Esophagus (tissue), 2 donors: ENCODE measurements around the gene ACOT11. TPM values are rescaled to one million over a fixed set of nuclear protein-coding genes. Genes with fewer than 3 reads are reported as not detected.
"Not testable (repeated sequence)": the region's sequence is repeated elsewhere in the genome, so short reads cannot be mapped to it uniquely, and the experiment has no call there.

Experiments
- H3K27ac ChIP-seq, 2 donors: one replicate each; pipeline ENCODE4 v1.5.1; 2013; ENCODE audit warnings: low read depth in 2 of 2, mild to moderate bottlenecking in 2 of 2, inconsistent platforms in 1 of 2, low read length in 1 of 2, moderate library complexity in 1 of 2
- H3K27me3 ChIP-seq, 2 donors: one replicate each; pipeline ENCODE4 v1.6.1; 2013; ENCODE audit warnings: low read length in 2 of 2, control low read depth in 1 of 2, mild to moderate bottlenecking in 1 of 2; ENCODE audit not compliant: insufficient read depth in 2 of 2, control insufficient read depth in 1 of 2
- H3K36me3 ChIP-seq, 2 donors: one replicate each; pipeline ENCODE4 v1.6.1; 2013; ENCODE audit warnings: low read length in 1 of 2; ENCODE audit not compliant: control insufficient read depth in 2 of 2, insufficient read depth in 2 of 2
- H3K4me1 ChIP-seq, 2 donors: one replicate each; pipeline ENCODE4 v1.6.1; 2013; ENCODE audit warnings: low read length in 1 of 2; ENCODE audit not compliant: control insufficient read depth in 2 of 2, insufficient read depth in 2 of 2
- H3K4me3 ChIP-seq, 2 donors: one replicate each; pipeline ENCODE4 v1.5.1; 2013; ENCODE audit warnings: low read length in 2 of 2, mild to moderate bottlenecking in 2 of 2, low read depth in 1 of 2, moderate library complexity in 1 of 2
- H3K9me3 ChIP-seq, 2 donors: one replicate each; pipeline ENCODE4 v1.6.1; 2013; ENCODE audit warnings: mild to moderate bottlenecking in 2 of 2, low read depth in 1 of 2, low read length in 1 of 2, moderate library complexity in 1 of 2; ENCODE audit not compliant: control insufficient read depth in 2 of 2, insufficient read depth in 1 of 2
- WGBS, 2 donors: extraction: QIAGEN DNeasy Blood & Tissue Kit; methylation state at CpG; one replicate each; pipeline ENCODE4 v1.1.7; 2013; 5-methylcytosine and 5-hydroxymethylcytosine counted together
- polyA plus RNA-seq, 2 donors: library from polyadenylated mRNA; stranded (reverse); fragments of 200-250 nt; gene quantifications; one replicate each; pipeline ENCODE4 v1.2.3, GENCODE V29; 2013
- donor health status: healthy with polysubstance abuse.
- donor health status: Bipolar disorder and iron deficiency.

Gene ACOT11
- polyA plus RNA-seq, 2 donors: 10.5 to 13.0 TPM

- Histone ChIP-seq H3K27ac (no peak overlapping the region), H3K4me1 (no peaks in the 10 kb centered on the region), H3K9me3 (peaks cover 0 to 2% of the 10 kb centered on the region in 2 donors), H3K27me3 (no peaks in the 10 kb centered on the region), H3K4me3 (no peak overlapping the region), H3K36me3 (no peaks in the 10 kb centered on the region)
- WGBS, 2 donors: 74 to 81% methylated on average over 3 of the region's 3 CpGs
These were observed 37.2 kb upstream of the ACOT11 start for GRCh38 chr1:54510715-54511270.

GRCh38 chr1:54513921-54514580 lies 34.0 kb upstream of the ACOT11 start:
- H3K9me3 ChIP-seq, H3K36me3 ChIP-seq, H3K4me3 ChIP-seq, H3K4me1 ChIP-seq, H3K27me3 ChIP-seq, H3K27ac ChIP-seq: not testable (repeated sequence)
- 89 to 90% methylated on average over 24 of the region's 24 CpGs for WGBS, 2 donors

- Histone ChIP-seq H3K4me3 (no peak overlapping the region), H3K27ac (no peak overlapping the region), H3K27me3 (no peaks in the 10 kb centered on the region), H3K9me3 (peaks cover 0 to 1% of the 10 kb centered on the region in 2 donors), H3K4me1 (no peaks in the 10 kb centered on the region), H3K36me3 (no peaks in the 10 kb centered on the region)
- 65% methylated on average over 4 of the region's 4 CpGs for WGBS, 2 donors
These were observed 31.6 kb upstream of the ACOT11 start for GRCh38 chr1:54516249-54516920.

GRCh38 chr1:54517496-54517895 lies 30.5 kb upstream of the ACOT11 start:
- Histone ChIP-seq H3K36me3 (no peaks in the 10 kb centered on the region), H3K27ac (no peak overlapping the region), H3K9me3 (no peaks in the 10 kb centered on the region), H3K27me3 (no peaks in the 10 kb centered on the region), H3K4me3 (no peak overlapping the region), H3K4me1 (no peaks in the 10 kb centered on the region)
- 87 to 88% methylated on average over 9 of the region's 9 CpGs for WGBS, 2 donors

GRCh38 chr1:54518489-54518888 lies 29.5 kb upstream of the ACOT11 start:
- 88 to 95% methylated on average over 2 of the region's 2 CpGs for WGBS, 2 donors
- Histone ChIP-seq H3K27me3 (no peaks in the 10 kb centered on the region), H3K36me3 (no peaks in the 10 kb centered on the region), H3K4me3 (no peak overlapping the region), H3K27ac (no peak overlapping the region), H3K9me3 (no peaks in the 10 kb centered on the region), H3K4me1 (no peaks in the 10 kb centered on the region)

- H3K27me3 ChIP-seq: no peaks in the 10 kb centered on the region
- 60 to 74% methylated on average over 5 of the region's 5 CpGs for WGBS, 2 donors
- no peak overlapping the region for H3K27ac ChIP-seq
- no peak overlapping the region for H3K4me3 ChIP-seq
- no peaks in the 10 kb centered on the region for H3K9me3 ChIP-seq
- no peaks in the 10 kb centered on the region for H3K36me3 ChIP-seq
- no peaks in the 10 kb centered on the region for H3K4me1 ChIP-seq
These were observed 28.3 kb upstream of the ACOT11 start for GRCh38 chr1:54519709-54520108.

GRCh38 chr1:54520631-54521321 lies 27.3 kb upstream of the ACOT11 start:
- Histone ChIP-seq H3K27ac (no peak overlapping the region), H3K4me1 (no peaks in the 10 kb centered on the region), H3K27me3 (no peaks in the 10 kb centered on the region), H3K9me3 (no peaks in the 10 kb centered on the region), H3K4me3 (no peak overlapping the region), H3K36me3 (no peaks in the 10 kb centered on the region)
- 80 to 91% methylated on average over 9 of the region's 9 CpGs for WGBS, 2 donors

GRCh38 chr1:54526565-54526964 lies 21.5 kb upstream of the ACOT11 start:
- not testable (repeated sequence) for H3K27ac ChIP-seq, H3K4me3 ChIP-seq
- 66 to 77% methylated on average over 3 of the region's 3 CpGs for WGBS, 2 donors

GRCh38 chr1:54528613-54529012 lies 19.4 kb upstream of the ACOT11 start:
- WGBS, 2 donors: 69 to 72% methylated on average over 1 of the region's 1 CpG
- Histone ChIP-seq H3K36me3 (no peaks in the 10 kb centered on the region), H3K27me3 (no peaks in the 10 kb centered on the region), H3K4me3 (no peak overlapping the region), H3K9me3 (no peaks in the 10 kb centered on the region), H3K4me1 (no peaks in the 10 kb centered on the region), H3K27ac (no peak overlapping the region)

More at GRCh38 chr1:54526565-54526964, 21.5 kb upstream of the ACOT11 start:
- H3K27me3 ChIP-seq, H3K36me3 ChIP-seq, H3K4me1 ChIP-seq, H3K9me3 ChIP-seq: not testable (repeated sequence)
